NCI-H524 (cell line): ENCODE results near the gene FBXO38.
A peak's percentile ranks its signal among the peaks of the same experiment; 100 is the strongest.

Source experiments
- DNase-seq, 2 experiments: peaks; one replicate each; lab custom pipeline; 2025; lab: John Stamatoyannopoulos, UW

FBXO38 gene

GRCh38 chr5:148383564-148384379 is at the start of gene FBXO38:
Gene FBXO38 (plus strand): TSS chr5:148383958. CDS start chr5:148394777, 10,819 bp downstream.
- peak; percentile 95 to 96 for DNase-seq

GRCh38 chr5:148335259-148335658 is 48.5 kb upstream of the FBXO38 start, which contains the start of gene SPINK9:
Gene SPINK9 (plus strand): TSS chr5:148335559. CDS start chr5:148335614, 55 bp downstream.
- no peak for DNase-seq

- DNase-seq = no peak
Observed at GRCh38 chr5:148336704-148337435, 46.9 kb upstream of the FBXO38 start.

- no peak for DNase-seq
Observed at GRCh38 chr5:148342371-148343045, 41.2 kb upstream of the FBXO38 start.

- no peak for DNase-seq
Observed at GRCh38 chr5:148343046-148343407, 40.7 kb upstream of the FBXO38 start.

- DNase-seq = no peak
Observed at GRCh38 chr5:148343603-148344487, 39.9 kb upstream of the FBXO38 start.

- DNase-seq = no peak
Observed at GRCh38 chr5:148347706-148348105, 36.1 kb upstream of the FBXO38 start.

GRCh38 chr5:148352696-148353095 is 31.1 kb upstream of the FBXO38 start:
- DNase-seq = no peak

GRCh38 chr5:148353634-148354033 is 30.1 kb upstream of the FBXO38 start:
- no peak for DNase-seq

- DNase-seq = no peak
Observed at GRCh38 chr5:148364343-148364742, 19.4 kb upstream of the FBXO38 start.

GRCh38 chr5:148368299-148368698 is 15.5 kb upstream of the FBXO38 start:
- DNase-seq = no peak

GRCh38 chr5:148372166-148372725 is 11.5 kb upstream of the FBXO38 start:
- no peak for DNase-seq

- DNase-seq = peak in 1 of 2 experiments; percentile 2
Observed at GRCh38 chr5:148372893-148373292, 10.9 kb upstream of the FBXO38 start.

GRCh38 chr5:148374690-148375360 is 8.9 kb upstream of the FBXO38 start:
- DNase-seq = peak; percentile 22 to 61

- no peak for DNase-seq
Observed at GRCh38 chr5:148376198-148376597, 7.6 kb upstream of the FBXO38 start.

- DNase-seq = no peak
Observed at GRCh38 chr5:148378670-148379069, 5.1 kb upstream of the FBXO38 start.

- DNase-seq = no peak
Observed at GRCh38 chr5:148379340-148379739, 4.4 kb upstream of the FBXO38 start.

GRCh38 chr5:148381906-148382305 is 1.9 kb upstream of the FBXO38 start:
- no peak for DNase-seq

- peak in 1 of 2 experiments; percentile 27 for DNase-seq
Observed at GRCh38 chr5:148382961-148383360, 797 bp upstream of the FBXO38 start.

- DNase-seq = no peak
Observed at GRCh38 chr5:148384380-148384737, 601 bp downstream of the FBXO38 start.

- no peak for DNase-seq
Observed at GRCh38 chr5:148385094-148385493, 1.3 kb downstream of the FBXO38 start.
